Epithelial cell of esophagus (primary cell): ENCODE data around the gene FGF3.

Experiments
- DNase-seq: peaks from one replicate; pipeline ENCODE4 v3.0.0; 2010; ENCODE audit warnings: low read depth
- H3K4me3 ChIP-seq: 2 replicates; pipeline ENCODE4 v1.5.1; 2011; ENCODE audit warnings: mild to moderate bottlenecking, low read length, control low read depth
- TF ChIP-seq, protein P1 (sequence below): IDR thresholded peaks from 2 replicates; pipeline ENCODE4 v1.5.1; 2011; ENCODE audit warnings: low read depth, mild to moderate bottlenecking, low read length, control low read depth, inconsistent platforms; ENCODE audit not compliant: insufficient read depth; ENCODE audit errors: missing control alignments

FGF3 gene

DNA sequence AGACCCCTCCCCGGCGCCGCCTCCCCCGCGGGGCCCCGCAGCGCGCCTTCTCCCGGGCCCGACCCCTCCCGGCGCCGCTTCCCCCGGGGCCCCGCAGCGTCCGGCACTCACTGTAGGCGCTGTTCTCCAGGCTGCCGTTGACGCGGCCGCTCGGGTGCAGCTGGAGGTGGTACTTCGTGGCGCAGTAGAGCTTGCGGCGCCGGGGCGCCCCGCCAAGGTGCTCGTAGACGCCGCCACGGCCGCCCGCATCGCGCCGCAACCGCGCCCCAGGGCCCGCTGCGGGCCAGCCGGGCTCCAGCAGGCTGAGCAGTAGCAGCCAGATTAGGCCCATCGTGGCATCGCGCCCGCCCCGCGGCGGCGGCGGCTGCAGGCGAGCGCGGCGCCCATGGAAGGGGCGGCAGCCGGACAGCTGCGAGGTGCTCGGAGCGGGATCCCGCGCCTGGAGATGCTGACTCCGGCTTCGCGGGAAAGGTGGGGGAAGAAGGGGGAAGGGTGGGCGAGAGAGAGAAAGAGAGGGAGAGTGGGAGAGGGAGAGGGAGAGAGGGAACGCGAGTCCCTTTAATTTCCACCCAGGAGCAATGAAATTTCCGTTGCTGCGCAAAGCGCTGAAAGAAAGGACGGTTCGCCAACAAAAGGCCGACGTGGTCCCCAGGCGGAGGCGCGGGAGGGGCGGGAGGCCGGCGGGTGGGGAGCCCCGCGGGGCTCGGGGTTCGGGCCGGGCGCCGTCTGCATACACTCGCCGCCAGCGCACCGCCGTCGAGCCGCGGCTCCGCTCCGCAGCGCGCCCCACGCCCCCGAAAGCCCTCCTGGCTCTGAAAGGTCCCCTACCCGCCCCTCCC, at the start of gene FGF3:
Gene FGF3, minus strand, starts transcription at position 814 of the 839 bp plus-strand sequence. Its CDS starts 483 bp downstream, at position 331.
- no peak within 1 kb of the TSS for H3K4me3 ChIP-seq
- no peak for DNase-seq
- TF ChIP-seq, protein P1, sequence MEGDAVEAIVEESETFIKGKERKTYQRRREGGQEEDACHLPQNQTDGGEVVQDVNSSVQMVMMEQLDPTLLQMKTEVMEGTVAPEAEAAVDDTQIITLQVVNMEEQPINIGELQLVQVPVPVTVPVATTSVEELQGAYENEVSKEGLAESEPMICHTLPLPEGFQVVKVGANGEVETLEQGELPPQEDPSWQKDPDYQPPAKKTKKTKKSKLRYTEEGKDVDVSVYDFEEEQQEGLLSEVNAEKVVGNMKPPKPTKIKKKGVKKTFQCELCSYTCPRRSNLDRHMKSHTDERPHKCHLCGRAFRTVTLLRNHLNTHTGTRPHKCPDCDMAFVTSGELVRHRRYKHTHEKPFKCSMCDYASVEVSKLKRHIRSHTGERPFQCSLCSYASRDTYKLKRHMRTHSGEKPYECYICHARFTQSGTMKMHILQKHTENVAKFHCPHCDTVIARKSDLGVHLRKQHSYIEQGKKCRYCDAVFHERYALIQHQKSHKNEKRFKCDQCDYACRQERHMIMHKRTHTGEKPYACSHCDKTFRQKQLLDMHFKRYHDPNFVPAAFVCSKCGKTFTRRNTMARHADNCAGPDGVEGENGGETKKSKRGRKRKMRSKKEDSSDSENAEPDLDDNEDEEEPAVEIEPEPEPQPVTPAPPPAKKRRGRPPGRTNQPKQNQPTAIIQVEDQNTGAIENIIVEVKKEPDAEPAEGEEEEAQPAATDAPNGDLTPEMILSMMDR: no peak

DNA sequence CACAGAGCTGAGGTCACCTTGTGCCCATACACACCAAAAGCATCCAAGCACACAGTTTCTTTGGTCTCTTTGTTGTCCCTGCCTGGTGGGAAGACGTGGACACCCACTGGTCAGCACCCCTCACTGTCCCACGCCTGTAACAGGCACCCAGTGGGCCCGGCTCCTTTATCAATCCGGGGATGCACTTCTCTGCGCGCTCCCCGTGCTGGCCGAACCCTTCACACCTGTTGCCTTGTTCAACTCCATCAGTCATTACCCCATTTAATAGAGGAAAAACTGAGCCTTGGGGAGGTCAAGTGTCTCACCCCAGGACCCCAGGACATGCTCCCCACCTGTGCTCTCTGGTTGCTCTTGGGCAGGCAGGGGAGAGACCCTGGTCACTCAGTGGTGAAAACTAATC, 49.7 kb upstream of the FGF3 start:
- DNase-seq: no peak
- TF ChIP-seq, protein P1: no peak
- H3K4me3 ChIP-seq: no peak overlapping the region

DNA sequence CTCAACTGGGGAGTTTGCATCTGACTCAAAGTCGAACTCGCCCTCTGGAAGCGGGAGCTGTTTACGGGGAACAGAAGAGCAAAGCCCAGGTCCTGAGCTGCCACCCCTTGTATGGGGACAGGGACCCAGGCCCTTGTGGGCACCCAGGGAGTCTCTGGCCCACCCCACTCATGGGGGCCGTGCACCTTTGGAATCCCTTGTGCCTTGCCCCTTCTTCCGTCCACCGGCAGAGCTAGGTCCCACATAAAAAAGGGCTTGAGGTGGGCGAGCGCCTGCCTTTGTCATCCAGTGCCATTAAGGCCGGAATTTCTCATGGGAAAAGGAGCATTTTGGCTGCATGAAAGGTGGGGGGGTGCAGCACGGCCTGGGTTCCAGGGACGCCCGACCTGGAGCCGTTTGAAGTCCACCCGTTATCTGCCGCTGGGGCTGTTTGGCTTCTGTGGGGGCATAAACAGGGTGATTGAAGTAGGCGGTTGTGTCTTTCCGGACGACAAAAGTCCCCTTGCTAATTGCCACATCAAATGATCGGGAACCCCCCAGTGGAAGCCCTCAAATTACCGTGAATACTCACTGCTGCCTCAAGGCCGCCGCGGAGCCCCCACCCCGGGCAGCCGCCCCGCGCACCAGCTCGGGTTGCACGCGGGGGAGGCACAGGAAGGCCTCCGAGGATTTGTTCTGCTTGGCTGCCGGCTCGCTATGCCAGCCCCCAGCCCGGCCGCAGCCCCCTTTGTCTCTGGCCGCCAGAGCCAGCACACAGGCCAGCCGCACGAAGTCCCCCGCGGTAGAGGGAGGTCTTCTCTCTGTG, 49.0 kb upstream of the FGF3 start:
- H3K4me3 ChIP-seq: no peak overlapping the region
- no peak for DNase-seq
- TF ChIP-seq, protein P1: no peak

DNA sequence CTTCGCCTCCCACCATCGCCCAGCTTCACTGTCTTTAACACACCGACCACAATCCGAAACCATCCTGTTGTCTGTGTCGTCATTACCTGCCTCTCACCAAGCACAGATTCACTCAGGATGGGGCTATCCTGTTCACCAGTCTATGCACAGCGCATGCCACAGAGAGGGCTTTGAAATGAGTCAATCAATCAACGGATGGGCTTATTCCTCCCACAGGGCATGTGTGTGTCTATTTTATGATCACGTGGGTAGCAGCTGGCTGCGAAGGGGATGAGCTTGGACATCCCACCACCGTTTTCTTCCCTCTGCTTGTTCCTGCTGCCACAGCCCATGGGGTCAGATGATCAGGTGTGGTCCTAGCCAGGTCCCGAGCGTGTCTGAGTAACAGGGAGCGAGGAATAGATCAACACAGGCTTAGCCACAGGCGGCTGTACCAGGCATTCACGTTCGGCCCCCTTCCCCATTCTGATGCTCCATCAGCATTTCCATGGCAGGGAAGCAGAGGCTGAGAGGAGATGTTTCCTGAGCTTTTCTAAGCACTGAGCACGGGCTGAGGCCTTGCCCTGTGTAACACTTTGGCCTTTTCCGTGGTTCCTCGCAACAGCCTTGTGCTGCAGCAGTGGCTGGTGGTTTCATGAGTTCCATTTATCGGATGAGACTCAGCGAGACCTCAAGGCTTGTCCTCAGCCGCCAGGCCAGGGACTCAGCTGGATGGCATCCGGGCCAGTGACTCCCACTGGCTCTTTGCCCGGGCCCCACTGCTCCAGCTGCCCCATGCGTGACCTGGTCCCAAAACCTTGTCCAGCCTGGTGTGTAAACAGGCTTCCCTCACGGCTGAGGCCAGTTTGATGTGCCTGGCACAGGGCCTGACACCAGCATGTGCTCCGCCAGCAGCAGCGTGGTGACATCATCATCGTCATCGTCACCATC, 48.1 kb upstream of the FGF3 start:
- no peak overlapping the region for H3K4me3 ChIP-seq
- TF ChIP-seq, protein P1: no peak
- DNase-seq: no peak

DNA sequence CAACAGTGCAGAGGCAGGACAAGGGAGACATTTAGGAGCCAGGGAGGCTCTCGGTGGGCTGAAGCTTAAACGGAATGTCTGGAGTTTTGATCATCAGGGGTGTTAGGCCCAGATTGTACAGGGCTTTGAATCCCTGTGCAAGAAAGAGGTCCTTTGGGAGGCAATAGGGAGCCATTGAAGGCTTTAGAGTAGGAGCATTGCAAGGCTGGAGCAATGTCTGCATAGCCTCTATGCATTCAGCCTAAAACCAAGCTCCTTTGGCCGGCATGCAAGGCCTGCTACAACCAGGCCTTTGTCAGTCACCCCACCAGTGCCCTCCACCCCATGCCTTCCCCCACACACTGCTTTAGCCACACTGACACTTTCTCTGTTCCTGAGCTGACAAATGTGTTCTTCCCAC, 47.4 kb upstream of the FGF3 start:
- TF ChIP-seq, protein P1: no peak
- DNase-seq: no peak
- no peak overlapping the region for H3K4me3 ChIP-seq

DNA sequence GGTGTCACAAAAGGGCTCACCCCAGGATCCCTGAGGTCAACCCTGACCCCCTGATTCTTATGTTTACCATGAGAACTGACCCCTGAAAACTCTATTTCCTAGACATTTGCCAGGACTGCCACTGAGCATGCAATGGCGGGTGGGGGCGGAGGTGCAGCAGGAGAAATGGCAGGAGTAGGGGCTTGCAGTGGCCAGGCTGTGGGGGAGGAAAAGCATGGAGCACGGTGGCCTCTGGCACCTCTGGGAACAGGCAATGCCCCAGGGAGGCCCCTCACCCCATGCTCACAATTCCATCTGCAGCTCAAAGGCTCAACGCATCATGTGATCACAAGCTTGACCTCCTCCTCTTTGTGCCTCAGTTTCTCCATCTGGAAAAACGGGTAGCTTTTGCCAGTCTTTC, 46.5 kb upstream of the FGF3 start:
- no peak for DNase-seq
- TF ChIP-seq, protein P1: no peak
- no peak overlapping the region for H3K4me3 ChIP-seq
